ENCODE measurements around the gene FBRSL1. TPM values are rescaled to one million over a fixed set of nuclear protein-coding genes. Genes with fewer than 3 reads are reported as not detected.

FBRSL1 gene
- polyA plus RNA-seq, 3 donors: 0.39 to 28.7 (median 0.74) TPM

- TF ChIP-seq CTCF (IDR thresholded peaks at IDR 0.05): no peak
- 96% methylated on average over 6 of the region's 11 CpGs for WGBS (ENCODE audit: insufficient coverage)
- Mint-ChIP-seq H3K4me3 (no peak overlapping the region), H3K27me3 (ENCODE audit: low read depth in 3 of 3) (peaks cover 0 to 4% (median 0%) of the 10 kb centered on the region in 3 donors), H3K9me3 (peaks cover 0 to 2% (median 0%) of the 10 kb centered on the region in 7 donors), H3K4me1 (peaks cover 10% of the 10 kb centered on the region), H3K27ac (peak overlapping the region in 1 of 7 donors; percentile 16), H3K36me3 (peaks cover 7 to 44% of the 10 kb centered on the region in 2 donors)
- Histone ChIP-seq H2AFZ (ENCODE audit: insufficient read depth, low read depth, low read length, poor library complexity, severe bottlenecking) (no peak overlapping the region), H3K4me2 (replicated peaks; ENCODE audit: extremely low read depth, low read length, poor library complexity, severe bottlenecking) (no peak overlapping the region), H3K36me3 (replicated peaks in 1 of 2; ENCODE audit: control insufficient read depth in 1 of 2, insufficient read depth in 2 of 2, low read length in 2 of 2) (peaks cover 12% of the 10 kb centered on the region in 2 donors), H3K4me3 (replicated peaks in 1 of 3; ENCODE audit: low read depth in 2 of 3, low read length in 3 of 3) (no peak overlapping the region), H3K27ac (ENCODE audit: low read depth in 1 of 2, low read length in 2 of 2) (no peak overlapping the region), H3K27me3 (ENCODE audit: control insufficient read depth in 2 of 2, insufficient read depth in 2 of 2, low read length in 2 of 2) (no peaks in the 10 kb centered on the region), H3K79me2 (ENCODE audit: insufficient read depth, low read length) (peaks cover 9% of the 10 kb centered on the region), H3K4me1 (ENCODE audit: control insufficient read depth in 1 of 2, insufficient read depth in 2 of 2, low read length in 2 of 2) (no peaks in the 10 kb centered on the region), H4K20me1 (ENCODE audit: insufficient read depth, low read length) (peaks cover 99% of the 10 kb centered on the region), H3K9me3 (replicated peaks in 1 of 2; ENCODE audit: control insufficient read depth in 1 of 2, insufficient read depth in 1 of 2, low read length in 2 of 2) (no peaks in the 10 kb centered on the region), H3K9ac (ENCODE audit: insufficient read depth, low read length, poor library complexity, severe bottlenecking) (no peak overlapping the region)
- no peak for DNase-seq
- intact Hi-C loops (cut with micrococcal nuclease): no loop called here
Observed at GRCh38 chr12:132527883-132528264, 37.9 kb downstream of the FBRSL1 start.

GRCh38 chr12:132528564-132529106, 38.7 kb downstream of the FBRSL1 start:
- H2AFZ ChIP-seq (ENCODE audit: insufficient read depth, low read depth, low read length, poor library complexity, severe bottlenecking): no peak overlapping the region
- H4K20me1 ChIP-seq (ENCODE audit: insufficient read depth, low read length): peaks cover 96% of the 10 kb centered on the region
- no peaks in the 10 kb centered on the region for H3K9me3 ChIP-seq (replicated peaks in 1 of 2; ENCODE audit: control insufficient read depth in 1 of 2, insufficient read depth in 1 of 2, low read length in 2 of 2)
- H3K9ac ChIP-seq (ENCODE audit: insufficient read depth, low read length, poor library complexity, severe bottlenecking): no peak overlapping the region
- Mint-ChIP-seq H3K4me3 (no peak overlapping the region), H3K27me3 (ENCODE audit: low read depth in 3 of 3) (peaks cover 0 to 4% (median 0%) of the 10 kb centered on the region in 3 donors), H3K4me1 (peaks cover 9% of the 10 kb centered on the region), H3K27ac (peak overlapping the region in 2 of 7 donors; percentile 72 to 74), H3K9me3 (peaks cover 0 to 2% (median 0%) of the 10 kb centered on the region in 7 donors), H3K36me3 (peaks cover 9 to 48% of the 10 kb centered on the region in 2 donors)
- no peak overlapping the region for H3K27ac ChIP-seq (ENCODE audit: low read depth in 1 of 2, low read length in 2 of 2)
- intact Hi-C loops (cut with micrococcal nuclease): no loop called here
- no peak for TF ChIP-seq CTCF (IDR thresholded peaks at IDR 0.05)
- H3K4me1 ChIP-seq (ENCODE audit: control insufficient read depth in 1 of 2, insufficient read depth in 2 of 2, low read length in 2 of 2): no peaks in the 10 kb centered on the region
- peaks cover 12% of the 10 kb centered on the region in 2 donors for H3K36me3 ChIP-seq (replicated peaks in 1 of 2; ENCODE audit: control insufficient read depth in 1 of 2, insufficient read depth in 2 of 2, low read length in 2 of 2)
- H3K4me2 ChIP-seq (replicated peaks; ENCODE audit: extremely low read depth, low read length, poor library complexity, severe bottlenecking): no peak overlapping the region
- H3K4me3 ChIP-seq (replicated peaks in 1 of 3; ENCODE audit: low read depth in 2 of 3, low read length in 3 of 3): no peak overlapping the region
- no peak for DNase-seq
- 95% methylated on average over 18 of the region's 21 CpGs for WGBS (ENCODE audit: insufficient coverage)
- peaks cover 9% of the 10 kb centered on the region for H3K79me2 ChIP-seq (ENCODE audit: insufficient read depth, low read length)
- H3K27me3 ChIP-seq (ENCODE audit: control insufficient read depth in 2 of 2, insufficient read depth in 2 of 2, low read length in 2 of 2): no peaks in the 10 kb centered on the region
